SK-N-SH (cell line): ENCODE data around the gene LARP4. TPM values are rescaled to one million over a fixed set of nuclear protein-coding genes. Genes with fewer than 3 reads are reported as not detected.

Source experiments
- CTCF ChIA-PET: fragments of 300-600, 350-600 bp; formaldehyde crosslinking; extraction: SDS; loops from one replicate; lab custom pipeline; 2021; lab: Yijun Ruan, JAX
- POLR2A ChIA-PET: fragments of 350-600 bp; sonication (Branson Sonifier 250); formaldehyde crosslinking; extraction: SDS; loops from one replicate; lab custom pipeline; 2020; ENCODE audit warnings: antibody characterized with exemption, inconsistent platforms; lab: Yijun Ruan, JAX
- DNase-seq: peaks from one replicate; pipeline ENCODE4 v3.0.0; 2012
- H2AFZ ChIP-seq: fragments of 200-600 bp; sonication (generic); 2 replicates; pipeline ENCODE4 v1.8.1; 2016; ENCODE audit warnings: antibody characterized with exemption, mild to moderate bottlenecking, low read depth
- H3F3A ChIP-seq: fragments of 200-600 bp; sonication (generic); replicated peaks from 2 replicates; pipeline ENCODE3; 2016; ENCODE audit warnings: antibody characterized with exemption, mild to moderate bottlenecking; ENCODE audit not compliant: insufficient read depth
- H3K27ac ChIP-seq, 2 experiments: fragments of 200-500 bp in 1 of 2; fragments of 200-600 bp in 1 of 2; sonication (Bioruptor generic) in 1 of 2; sonication (generic), shearing (Covaris generic) in 1 of 2; 2 replicates each; pipeline versions ENCODE4 v1.5.1 to v1.6.1; 2014 to 2016; ENCODE audit warnings: low read depth in 2 of 2, inconsistent platforms in 1 of 2, low read length in 1 of 2, mild to moderate bottlenecking in 1 of 2, mixed read lengths in 1 of 2
- H3K27me3 ChIP-seq: fragments of 200-600 bp; sonication (generic), shearing (Covaris generic); 2 replicates; pipeline ENCODE4 v1.6.1; 2016; ENCODE audit warnings: mixed run types; ENCODE audit not compliant: insufficient read depth
- H3K36me3 ChIP-seq, 2 experiments: fragments of 200-500 bp in 1 of 2; fragments of 200-600 bp in 1 of 2; sonication (Bioruptor generic) in 1 of 2; sonication (generic) in 1 of 2; replicated peaks in 1 of 2; 2 replicates each; pipeline versions ENCODE3 to v1.5.1; 2014 to 2016; ENCODE audit warnings: low read length in 1 of 2, mild to moderate bottlenecking in 1 of 2; ENCODE audit not compliant: insufficient read depth in 2 of 2, control insufficient read depth in 1 of 2
- H3K4me1 ChIP-seq, 2 experiments: fragments of 200-500 bp in 1 of 2; fragments of 200-600 bp in 1 of 2; sonication (Bioruptor generic) in 1 of 2; sonication (generic), shearing (Covaris generic) in 1 of 2; 2 replicates each; pipeline versions ENCODE4 v1.5.1 to v1.6.1; 2014 to 2016; ENCODE audit warnings: low read depth in 1 of 2, low read length in 1 of 2, mixed run types in 1 of 2; ENCODE audit not compliant: insufficient read depth in 2 of 2, control insufficient read depth in 1 of 2
- H3K4me2 ChIP-seq: fragments of 200-600 bp; sonication (generic), shearing (Covaris generic); 2 replicates; pipeline ENCODE4 v1.6.1; 2017; ENCODE audit warnings: mixed run types
- H3K4me3 ChIP-seq, 2 experiments: fragments of 200-500 bp in 1 of 2; fragments of 200-600 bp in 1 of 2; sonication (Bioruptor generic) in 1 of 2; sonication (generic), shearing (Covaris generic) in 1 of 2; 2 replicates each; pipeline versions ENCODE4 v1.5.1 to v1.8.1; 2014 to 2016; ENCODE audit warnings: low read depth in 2 of 2, inconsistent platforms in 1 of 2, low read length in 1 of 2, mild to moderate bottlenecking in 1 of 2, mixed read lengths in 1 of 2, moderate library complexity in 1 of 2
- H3K79me2 ChIP-seq: fragments of 200-600 bp; sonication (generic); 2 replicates; pipeline ENCODE4 v1.8.1; 2017; ENCODE audit warnings: mild to moderate bottlenecking; ENCODE audit not compliant: insufficient read depth
- H3K9ac ChIP-seq: fragments of 200-600 bp; sonication (generic); 2 replicates; pipeline ENCODE4 v1.6.1; 2017; ENCODE audit warnings: mixed run types
- H3K9me2 ChIP-seq: fragments of 200-600 bp; sonication (generic); 2 replicates; pipeline ENCODE4 v1.6.1; 2017; ENCODE audit warnings: mixed run types
- H3K9me3 ChIP-seq: fragments of 200-600 bp; sonication (generic); 2 replicates; pipeline ENCODE4 v1.6.1; 2017; ENCODE audit warnings: mixed run types, mild to moderate bottlenecking, moderate library complexity
- H4K20me1 ChIP-seq: fragments of 200-600 bp; sonication (generic); 2 replicates; pipeline ENCODE4 v1.6.1; 2017; ENCODE audit warnings: mild to moderate bottlenecking, mixed run types; ENCODE audit not compliant: insufficient read depth
- CHD2 ChIP-seq: fragments of 150-350 bp; IDR thresholded peaks from 2 replicates; pipeline ENCODE4 v1.6.1; 2018; ENCODE audit warnings: low read length; ENCODE audit not compliant: partially characterized antibody
- ELF1 ChIP-seq: IDR thresholded peaks from 2 replicates; pipeline ENCODE4 v1.4.0; 2012
- EP300 ChIP-seq, 2 experiments: IDR thresholded peaks; 2 replicates each; pipeline versions ENCODE4 v1.4.0 to v1.6.1; 2012; ENCODE audit warnings: borderline replicate concordance in 1 of 2, low read depth in 1 of 2, low read length in 1 of 2
- EZH2phosphoT487 ChIP-seq: fragments of 200-600 bp; sonication (generic); IDR thresholded peaks from 2 replicates; pipeline ENCODE4 v1.6.1; 2017; ENCODE audit warnings: low read depth, mixed run types, mild to moderate bottlenecking, antibody characterized with exemption, moderate library complexity, borderline replicate concordance
- FOSL2 ChIP-seq: IDR thresholded peaks from 2 replicates; pipeline ENCODE4 v1.4.0; 2012; ENCODE audit warnings: low read depth, mild to moderate bottlenecking, moderate library complexity, borderline replicate concordance
- FOXM1 ChIP-seq: IDR thresholded peaks from 2 replicates; pipeline ENCODE4 v1.4.0; 2012; ENCODE audit warnings: low read depth, mild to moderate bottlenecking
- GATA2 ChIP-seq: sonication (generic); formaldehyde crosslinking; IDR thresholded peaks from 2 replicates; pipeline ENCODE4 v1.5.0; 2020; ENCODE audit warnings: mild to moderate bottlenecking, missing genetic modification reagents
- JUND ChIP-seq: IDR thresholded peaks from 2 replicates; pipeline ENCODE4 v1.4.0; 2012
- MXI1 ChIP-seq: IDR thresholded peaks from 2 replicates; pipeline ENCODE4 v1.6.1; 2012; ENCODE audit warnings: mild to moderate bottlenecking, low read depth, low read length, improper control_type of control experiment
- NFIC ChIP-seq: IDR thresholded peaks from 2 replicates; pipeline ENCODE4 v1.4.0; 2012; ENCODE audit warnings: borderline replicate concordance
- POLR2AphosphoS5 ChIP-seq: IDR thresholded peaks from 2 replicates; pipeline ENCODE4 v1.6.1; 2012; ENCODE audit warnings: low read depth, low read length
- RAD21 ChIP-seq: IDR thresholded peaks from 2 replicates; pipeline ENCODE4 v1.6.1; 2012; ENCODE audit warnings: mild to moderate bottlenecking, low read length
- RCOR1 ChIP-seq: fragments of 150-350 bp; IDR thresholded peaks from 2 replicates; pipeline ENCODE4 v1.6.1; 2017; ENCODE audit warnings: antibody characterized with exemption, low read length
- RFX5 ChIP-seq: IDR thresholded peaks from 2 replicates; pipeline ENCODE4 v1.6.1; 2012; ENCODE audit warnings: mild to moderate bottlenecking, improper control_type of control experiment, low read length
- SIN3A ChIP-seq: IDR thresholded peaks from 2 replicates; pipeline ENCODE4 v1.6.1; 2012; ENCODE audit warnings: low read depth, mild to moderate bottlenecking, low read length, moderate library complexity, borderline replicate concordance
- TAF1 ChIP-seq: IDR thresholded peaks from 2 replicates; pipeline ENCODE4 v1.6.1; 2012; ENCODE audit warnings: low read depth, mild to moderate bottlenecking, low read length, moderate library complexity, borderline replicate concordance
- TEAD4 ChIP-seq: IDR thresholded peaks from 2 replicates; pipeline ENCODE4 v1.4.0; 2012; ENCODE audit warnings: mild to moderate bottlenecking, borderline replicate concordance; ENCODE audit not compliant: insufficient read depth
- WGBS: methylation state at CpG from one replicate; pipeline ENCODE4 v1.1.6; 2017; ENCODE audit warnings: low lambda C conversion rate; 5-methylcytosine and 5-hydroxymethylcytosine counted together
- polyA plus RNA-seq, 3 experiments: library from polyadenylated mRNA; depleted of rRNA; stranded (reverse); fragments of >200 nt; gene quantifications; 2 replicates each; pipeline ENCODE4 v1.2.3, GENCODE V29; 2012
- TF ChIP-seq, protein P1 (sequence below): IDR thresholded peaks from 2 replicates; pipeline ENCODE4; 2012
- TF ChIP-seq, protein P2 (sequence below): IDR thresholded peaks from 2 replicates; pipeline ENCODE4 v1.6.1; 2012; ENCODE audit warnings: mild to moderate bottlenecking, low read depth, low read length, moderate library complexity
- TF ChIP-seq, protein P3 (sequence below): fragments of 150-350 bp; IDR thresholded peaks from 2 replicates; pipeline ENCODE4 v1.6.1; 2016; ENCODE audit warnings: mild to moderate bottlenecking, low read depth, low read length
- TF ChIP-seq, protein P4 (sequence below): IDR thresholded peaks from 2 replicates; pipeline ENCODE4 v1.4.0; 2012; ENCODE audit warnings: low read depth, borderline replicate concordance

The LARP4 gene
- polyA plus RNA-seq, 1 of the 3 experiments (the other 2 are of a cell fraction) = 10.8 TPM

DNA sequence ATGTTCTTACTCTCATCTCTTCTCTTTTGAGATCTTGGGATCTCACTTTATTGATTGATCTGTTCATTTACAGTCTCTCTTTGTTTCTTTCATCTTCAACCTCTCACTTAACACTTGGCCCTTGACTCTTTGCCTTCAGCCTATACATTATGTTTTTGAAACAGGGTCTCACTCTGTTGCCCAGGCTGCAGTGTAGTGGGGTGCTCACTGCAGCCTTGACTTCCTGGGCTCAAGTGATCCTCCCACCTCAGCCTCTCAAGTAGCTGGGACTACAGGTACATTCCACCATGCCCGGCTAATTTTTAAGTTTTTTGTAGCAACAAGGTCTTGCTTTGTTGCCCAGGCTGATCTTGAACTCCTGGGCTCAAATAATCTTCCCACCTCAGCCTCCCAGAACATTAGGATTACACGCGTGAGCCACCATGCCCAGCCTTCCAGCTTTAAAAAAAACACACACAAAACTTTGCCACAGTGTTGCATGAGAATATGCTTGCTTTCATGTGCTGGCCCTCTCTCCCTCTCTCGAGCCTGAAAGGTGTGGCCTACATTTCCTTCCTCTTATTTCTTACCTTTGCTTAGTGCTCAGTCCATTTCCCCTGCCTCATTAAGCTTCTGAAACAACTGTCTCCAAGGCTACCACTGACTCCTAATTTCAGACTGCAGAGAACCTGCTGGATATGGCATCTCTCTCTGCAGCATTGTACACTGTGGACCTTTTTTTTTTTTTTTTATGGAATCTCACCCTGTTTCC lies 114.0 kb downstream of the LARP4 start (continued):
- TF ChIP-seq, protein P1, sequence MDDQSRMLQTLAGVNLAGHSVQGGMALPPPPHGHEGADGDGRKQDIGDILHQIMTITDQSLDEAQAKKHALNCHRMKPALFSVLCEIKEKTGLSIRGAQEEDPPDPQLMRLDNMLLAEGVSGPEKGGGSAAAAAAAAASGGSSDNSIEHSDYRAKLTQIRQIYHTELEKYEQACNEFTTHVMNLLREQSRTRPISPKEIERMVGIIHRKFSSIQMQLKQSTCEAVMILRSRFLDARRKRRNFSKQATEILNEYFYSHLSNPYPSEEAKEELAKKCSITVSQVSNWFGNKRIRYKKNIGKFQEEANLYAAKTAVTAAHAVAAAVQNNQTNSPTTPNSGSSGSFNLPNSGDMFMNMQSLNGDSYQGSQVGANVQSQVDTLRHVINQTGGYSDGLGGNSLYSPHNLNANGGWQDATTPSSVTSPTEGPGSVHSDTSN = no peak
- TF ChIP-seq ELF1 = no peak
- TF ChIP-seq SIN3A = no peak
- TF ChIP-seq FOSL2 = no peak
- no peak for TF ChIP-seq JUND
- TF ChIP-seq EZH2phosphoT487 = no peak
- no peak for TF ChIP-seq NFIC

DNA sequence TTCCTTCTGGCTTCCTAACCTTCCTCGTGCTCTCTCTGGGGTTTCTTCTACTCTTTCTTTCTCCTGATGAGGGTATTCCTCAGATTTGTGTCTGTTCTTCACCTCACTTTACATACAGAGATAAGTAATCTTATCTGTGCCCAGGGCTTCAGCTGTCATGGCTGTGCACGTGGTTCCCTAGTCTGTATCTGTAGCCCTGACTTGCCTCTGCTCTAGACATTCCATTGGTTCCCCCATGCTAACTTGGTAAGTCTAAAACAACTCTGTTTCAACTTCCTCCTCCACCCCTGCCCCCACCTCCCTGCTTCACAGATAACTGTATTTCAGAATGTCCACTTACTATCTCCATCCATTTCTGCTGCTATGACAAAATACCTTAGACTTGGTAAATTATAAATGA lies 114.9 kb downstream of the LARP4 start:
- TF ChIP-seq SIN3A (no peak), TAF1 (no peak), RFX5 (no peak), TEAD4 (no peak), POLR2AphosphoS5 (no peak), RAD21 (no peak), JUND (no peak), FOXM1 (no peak), NFIC (no peak), FOSL2 (no peak), EP300 (IDR thresholded peaks at IDR 0.05; ENCODE audit: borderline replicate concordance in 1 of 2, low read depth in 1 of 2, low read length in 1 of 2) (no peak), MXI1 (no peak), RCOR1 (no peak), GATA2 (CRISPR knock-in tag) (no peak), ELF1 (no peak), CHD2 (no peak)
- TF ChIP-seq, protein P1 = no peak
- TF ChIP-seq, protein P2, sequence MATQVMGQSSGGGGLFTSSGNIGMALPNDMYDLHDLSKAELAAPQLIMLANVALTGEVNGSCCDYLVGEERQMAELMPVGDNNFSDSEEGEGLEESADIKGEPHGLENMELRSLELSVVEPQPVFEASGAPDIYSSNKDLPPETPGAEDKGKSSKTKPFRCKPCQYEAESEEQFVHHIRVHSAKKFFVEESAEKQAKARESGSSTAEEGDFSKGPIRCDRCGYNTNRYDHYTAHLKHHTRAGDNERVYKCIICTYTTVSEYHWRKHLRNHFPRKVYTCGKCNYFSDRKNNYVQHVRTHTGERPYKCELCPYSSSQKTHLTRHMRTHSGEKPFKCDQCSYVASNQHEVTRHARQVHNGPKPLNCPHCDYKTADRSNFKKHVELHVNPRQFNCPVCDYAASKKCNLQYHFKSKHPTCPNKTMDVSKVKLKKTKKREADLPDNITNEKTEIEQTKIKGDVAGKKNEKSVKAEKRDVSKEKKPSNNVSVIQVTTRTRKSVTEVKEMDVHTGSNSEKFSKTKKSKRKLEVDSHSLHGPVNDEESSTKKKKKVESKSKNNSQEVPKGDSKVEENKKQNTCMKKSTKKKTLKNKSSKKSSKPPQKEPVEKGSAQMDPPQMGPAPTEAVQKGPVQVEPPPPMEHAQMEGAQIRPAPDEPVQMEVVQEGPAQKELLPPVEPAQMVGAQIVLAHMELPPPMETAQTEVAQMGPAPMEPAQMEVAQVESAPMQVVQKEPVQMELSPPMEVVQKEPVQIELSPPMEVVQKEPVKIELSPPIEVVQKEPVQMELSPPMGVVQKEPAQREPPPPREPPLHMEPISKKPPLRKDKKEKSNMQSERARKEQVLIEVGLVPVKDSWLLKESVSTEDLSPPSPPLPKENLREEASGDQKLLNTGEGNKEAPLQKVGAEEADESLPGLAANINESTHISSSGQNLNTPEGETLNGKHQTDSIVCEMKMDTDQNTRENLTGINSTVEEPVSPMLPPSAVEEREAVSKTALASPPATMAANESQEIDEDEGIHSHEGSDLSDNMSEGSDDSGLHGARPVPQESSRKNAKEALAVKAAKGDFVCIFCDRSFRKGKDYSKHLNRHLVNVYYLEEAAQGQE = no peak
- TF ChIP-seq, protein P3, sequence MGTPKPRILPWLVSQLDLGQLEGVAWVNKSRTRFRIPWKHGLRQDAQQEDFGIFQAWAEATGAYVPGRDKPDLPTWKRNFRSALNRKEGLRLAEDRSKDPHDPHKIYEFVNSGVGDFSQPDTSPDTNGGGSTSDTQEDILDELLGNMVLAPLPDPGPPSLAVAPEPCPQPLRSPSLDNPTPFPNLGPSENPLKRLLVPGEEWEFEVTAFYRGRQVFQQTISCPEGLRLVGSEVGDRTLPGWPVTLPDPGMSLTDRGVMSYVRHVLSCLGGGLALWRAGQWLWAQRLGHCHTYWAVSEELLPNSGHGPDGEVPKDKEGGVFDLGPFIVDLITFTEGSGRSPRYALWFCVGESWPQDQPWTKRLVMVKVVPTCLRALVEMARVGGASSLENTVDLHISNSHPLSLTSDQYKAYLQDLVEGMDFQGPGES = no peak
- TF ChIP-seq, protein P4, sequence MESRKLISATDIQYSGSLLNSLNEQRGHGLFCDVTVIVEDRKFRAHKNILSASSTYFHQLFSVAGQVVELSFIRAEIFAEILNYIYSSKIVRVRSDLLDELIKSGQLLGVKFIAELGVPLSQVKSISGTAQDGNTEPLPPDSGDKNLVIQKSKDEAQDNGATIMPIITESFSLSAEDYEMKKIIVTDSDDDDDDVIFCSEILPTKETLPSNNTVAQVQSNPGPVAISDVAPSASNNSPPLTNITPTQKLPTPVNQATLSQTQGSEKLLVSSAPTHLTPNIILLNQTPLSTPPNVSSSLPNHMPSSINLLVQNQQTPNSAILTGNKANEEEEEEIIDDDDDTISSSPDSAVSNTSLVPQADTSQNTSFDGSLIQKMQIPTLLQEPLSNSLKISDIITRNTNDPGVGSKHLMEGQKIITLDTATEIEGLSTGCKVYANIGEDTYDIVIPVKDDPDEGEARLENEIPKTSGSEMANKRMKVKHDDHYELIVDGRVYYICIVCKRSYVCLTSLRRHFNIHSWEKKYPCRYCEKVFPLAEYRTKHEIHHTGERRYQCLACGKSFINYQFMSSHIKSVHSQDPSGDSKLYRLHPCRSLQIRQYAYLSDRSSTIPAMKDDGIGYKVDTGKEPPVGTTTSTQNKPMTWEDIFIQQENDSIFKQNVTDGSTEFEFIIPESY = no peak
- POLR2A ChIA-PET = interaction anchor here (0.6 kb wide), 1 partner anchor 568 kb away, joined by 3 read pairs; no protein-coding TSS in a partner anchor
- no peaks in the 10 kb centered on the region for H4K20me1 ChIP-seq
- CTCF ChIA-PET = interaction anchor here (3.7 kb wide), 1 partner anchor 11 kb away, joined by 14 read pairs; the partner anchor contains the start of gene DIP2B
- no peak overlapping the region for H3K4me3 ChIP-seq
- peaks cover 95% of the 10 kb centered on the region for H3K79me2 ChIP-seq
- H3K9me3 ChIP-seq = no peaks in the 10 kb centered on the region
- no peak overlapping the region for H3K27ac ChIP-seq
- H3K9me2 ChIP-seq = no peaks in the 10 kb centered on the region
- no peaks in the 10 kb centered on the region for H3K36me3 ChIP-seq
- no peak overlapping the region for H3K4me2 ChIP-seq
- H3K27me3 ChIP-seq = no peaks in the 10 kb centered on the region
- 92% methylated on average over 2 of the region's 2 CpGs for WGBS
- no peak for DNase-seq
- H3K9ac ChIP-seq = no peak overlapping the region
- peaks cover 0 to 13% of the 10 kb centered on the region in 2 experiments; a peak in 1 of 4 replicates for H3K4me1 ChIP-seq
- H3F3A ChIP-seq = peaks cover 18% of the 10 kb centered on the region
- no peak overlapping the region for H2AFZ ChIP-seq
